GM21723 (cell line): Measurements from ENCODE around the gene EIF6.
A peak's percentile ranks its signal among the peaks of the same experiment; 100 is the strongest.

ENCODE experiments used
- ATAC-seq: cut with Tn5 transposase; IDR thresholded peaks from one replicate; pipeline ENCODE4 v1.9.1; 2021; ENCODE audit warnings: mild to moderate bottlenecking, moderate library complexity; ENCODE audit not compliant: unreplicated experiment

Gene EIF6

GRCh38 chr20:35314816-35315631 lies 30.5 kb upstream of the EIF6 start:
- ATAC-seq: no peak

GRCh38 chr20:35312318-35312717 lies 27.7 kb upstream of the EIF6 start:
- no peak for ATAC-seq

- no peak for ATAC-seq
These were observed 27.2 kb upstream of the EIF6 start for GRCh38 chr20:35311822-35312221.

- no peak for ATAC-seq
These were observed 26.8 kb upstream of the EIF6 start for GRCh38 chr20:35311409-35311808.

GRCh38 chr20:35307666-35308653 lies 23.4 kb upstream of the EIF6 start:
- ATAC-seq: no peak

- ATAC-seq: no peak
These were observed 22.5 kb upstream of the EIF6 start for GRCh38 chr20:35306931-35307517.

- ATAC-seq: no peak
These were observed 21.3 kb upstream of the EIF6 start for GRCh38 chr20:35305682-35306556.

GRCh38 chr20:35304956-35305355 lies 20.4 kb upstream of the EIF6 start:
- ATAC-seq: no peak

GRCh38 chr20:35303735-35304491 lies 19.3 kb upstream of the EIF6 start:
- peak; percentile 58 for ATAC-seq

- no peak for ATAC-seq
These were observed 18.8 kb upstream of the EIF6 start for GRCh38 chr20:35303382-35303734.

GRCh38 chr20:35302421-35303335 lies 18.1 kb upstream of the EIF6 start:
- no peak for ATAC-seq

GRCh38 chr20:35301426-35301825 lies 16.9 kb upstream of the EIF6 start:
- no peak for ATAC-seq

- no peak for ATAC-seq
These were observed 16.1 kb upstream of the EIF6 start for GRCh38 chr20:35300469-35301262.

- ATAC-seq: no peak
These were observed 15.2 kb upstream of the EIF6 start for GRCh38 chr20:35299780-35300179.

GRCh38 chr20:35298264-35298663 lies 13.7 kb upstream of the EIF6 start:
- no peak for ATAC-seq

- no peak for ATAC-seq
These were observed 13.2 kb upstream of the EIF6 start for GRCh38 chr20:35297740-35298139.

- ATAC-seq: no peak
These were observed 12.6 kb upstream of the EIF6 start for GRCh38 chr20:35297155-35297554.

GRCh38 chr20:35296101-35296554 lies 11.6 kb upstream of the EIF6 start:
- no peak for ATAC-seq
